HEK293T (cell line): ENCODE results near the gene HOXC4.

ENCODE experiments used
- CTCF ChIA-PET: fragments of 350-600 bp; formaldehyde crosslinking; extraction: SDS; loops from one replicate; lab custom pipeline; 2021; ENCODE audit warnings: antibody characterized with exemption, inconsistent platforms; lab: Yijun Ruan, JAX
- POLR2A ChIA-PET: fragments of 350-600 bp; formaldehyde crosslinking; extraction: SDS; loops from one replicate; lab custom pipeline; 2020; ENCODE audit warnings: antibody characterized with exemption, inconsistent platforms; lab: Yijun Ruan, JAX
- DNase-seq: peaks from one replicate; pipeline ENCODE4 v3.0.0; 2012; ENCODE audit warnings: mixed read lengths; ENCODE audit errors: extremely low spot score
- ARNT ChIP-seq: fragments of 450-650 bp; IDR thresholded peaks from 2 replicates; pipeline ENCODE4 v1.6.1; 2017; ENCODE audit warnings: mild to moderate bottlenecking
- BHLHE40 ChIP-seq: fragments of 450-650 bp; IDR thresholded peaks from 2 replicates; pipeline ENCODE4 v1.6.1; 2016; ENCODE audit warnings: mild to moderate bottlenecking, moderate library complexity, borderline replicate concordance
- CTBP1 ChIP-seq: fragments of 450-650 bp; IDR thresholded peaks from 2 replicates; pipeline ENCODE4 v1.6.1; 2016; ENCODE audit warnings: borderline replicate concordance
- ELF4 ChIP-seq: fragments of 450-650 bp; IDR thresholded peaks from 2 replicates; pipeline ENCODE4 v1.6.1; 2017; ENCODE audit warnings: antibody characterized with exemption
- FOXA1 ChIP-seq: fragments of 450-650 bp; IDR thresholded peaks from 2 replicates; pipeline ENCODE4 v1.6.1; 2016; ENCODE audit warnings: mild to moderate bottlenecking
- FOXK2 ChIP-seq: fragments of 450-650 bp; IDR thresholded peaks from 2 replicates; pipeline ENCODE4 v1.6.1; 2016; ENCODE audit warnings: mild to moderate bottlenecking
- FOXM1 ChIP-seq: fragments of 450-650 bp; IDR thresholded peaks from 2 replicates; pipeline ENCODE4 v1.6.1; 2017; ENCODE audit warnings: mild to moderate bottlenecking, borderline replicate concordance
- HDGF ChIP-seq: fragments of 450-650 bp; IDR thresholded peaks from 2 replicates; pipeline ENCODE4 v1.6.1; 2017; ENCODE audit warnings: antibody characterized with exemption, borderline replicate concordance
- L3MBTL2 ChIP-seq: fragments of 450-650 bp; conservative IDR thresholded peaks from 2 replicates; pipeline ENCODE4 v1.6.1; 2016; ENCODE audit warnings: mild to moderate bottlenecking
- LEF1 ChIP-seq: fragments of 450-650 bp; IDR thresholded peaks from 2 replicates; pipeline ENCODE4 v1.6.1; 2017; ENCODE audit warnings: mild to moderate bottlenecking, borderline replicate concordance
- NFRKB ChIP-seq: fragments of 450-650 bp; IDR thresholded peaks from 2 replicates; pipeline ENCODE4 v1.6.1; 2016; ENCODE audit warnings: mild to moderate bottlenecking, moderate library complexity
- PKNOX1 ChIP-seq: fragments of 450-650 bp; IDR thresholded peaks from 2 replicates; pipeline ENCODE4 v1.6.1; 2016
- SP1 ChIP-seq: fragments of 450-650 bp; IDR thresholded peaks from 2 replicates; pipeline ENCODE4 v1.6.1; 2017
- SUZ12 ChIP-seq: fragments of 450-650 bp; IDR thresholded peaks from 2 replicates; pipeline ENCODE4 v1.6.1; 2016; ENCODE audit warnings: mild to moderate bottlenecking
- TARDBP ChIP-seq: fragments of 450-650 bp; IDR thresholded peaks from 2 replicates; pipeline ENCODE4 v1.6.1; 2016
- ZNF384 ChIP-seq: fragments of 450-650 bp; IDR thresholded peaks from 2 replicates; pipeline ENCODE4 v1.6.1; 2016

Gene HOXC4

DNA sequence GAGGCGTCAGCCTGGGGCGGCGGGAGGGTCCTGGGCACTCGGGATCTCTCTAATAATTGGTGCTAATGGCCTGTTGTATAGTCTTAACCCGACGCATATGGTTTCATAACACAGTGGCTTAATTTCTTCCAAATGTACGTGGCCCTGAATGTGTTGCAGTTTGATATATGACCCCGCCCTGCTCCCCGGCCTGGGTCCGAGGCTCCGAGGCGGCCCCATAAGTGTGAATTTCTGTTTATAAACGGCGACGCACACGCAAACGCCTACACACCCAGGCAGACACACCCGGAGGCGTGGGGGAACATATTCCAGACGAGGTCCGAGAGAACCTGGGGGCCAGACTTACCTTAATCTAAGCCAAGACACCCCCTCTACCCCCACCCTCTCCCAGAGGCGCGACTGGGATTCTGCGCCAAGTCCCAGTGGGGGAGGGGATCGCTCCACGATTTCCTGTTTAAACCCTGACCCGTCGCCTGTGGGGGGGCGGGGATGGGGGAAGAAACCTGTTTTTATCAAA is 35.1 kb upstream of the HOXC4 start:
- no peak for TF ChIP-seq CTBP1
- TF ChIP-seq L3MBTL2 = peak; percentile 32; the same call in 1 of the 2 replicates
- TF ChIP-seq ARNT = no peak
- ChIA-PET CTCF (no interaction called here), POLR2A (interaction anchor here (1.4 to 2.9 kb wide), 2 partner anchors 8 to 341 kb away, joined by 3 to 26 read pairs; partner anchors contain the start of gene HOXC6)
- DNase-seq = no peak

DNA sequence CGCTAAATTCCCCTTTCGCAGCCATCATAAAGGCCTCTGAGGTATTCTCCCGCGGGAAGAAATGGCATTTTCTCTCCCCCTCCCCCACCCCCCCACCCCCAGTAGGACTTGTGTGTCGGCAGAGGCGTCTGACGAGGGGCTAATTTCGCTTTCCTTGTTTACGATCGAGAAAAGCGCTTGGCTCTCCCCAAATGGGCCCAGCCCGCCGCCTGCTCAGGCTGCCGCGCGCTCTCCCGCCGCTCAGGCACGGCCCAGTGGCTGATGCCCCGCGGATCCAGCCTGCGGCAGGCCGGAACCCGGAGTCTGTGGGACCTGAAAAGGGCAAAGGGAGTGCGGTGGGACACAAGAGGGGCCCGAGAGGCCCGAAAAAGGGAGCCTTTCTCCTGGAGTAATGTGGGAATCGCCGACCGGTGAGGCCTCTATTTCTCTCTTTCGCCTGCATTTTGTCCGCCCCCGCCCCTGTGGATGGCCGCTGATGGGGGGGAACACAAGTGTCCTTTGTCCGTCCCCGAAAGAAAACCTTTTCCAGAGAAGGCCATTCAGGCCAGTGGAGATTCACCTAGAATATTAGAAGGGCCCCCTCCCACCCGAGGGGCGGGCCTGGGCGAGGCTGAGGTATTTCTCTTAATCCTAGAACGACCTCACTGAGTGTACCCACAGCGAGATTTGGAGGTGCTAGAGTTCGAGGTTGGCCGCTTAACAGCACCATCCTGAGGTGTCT is 34.4 kb upstream of the HOXC4 start:
- ChIA-PET POLR2A (no interaction called here), CTCF (no interaction called here)
- DNase-seq = no peak
- no peak for TF ChIP-seq FOXA1
- no peak for TF ChIP-seq L3MBTL2
- no peak for TF ChIP-seq LEF1
- TF ChIP-seq TARDBP = no peak
- TF ChIP-seq FOXM1 = no peak
- no peak for TF ChIP-seq SUZ12
- no peak for TF ChIP-seq SP1

DNA sequence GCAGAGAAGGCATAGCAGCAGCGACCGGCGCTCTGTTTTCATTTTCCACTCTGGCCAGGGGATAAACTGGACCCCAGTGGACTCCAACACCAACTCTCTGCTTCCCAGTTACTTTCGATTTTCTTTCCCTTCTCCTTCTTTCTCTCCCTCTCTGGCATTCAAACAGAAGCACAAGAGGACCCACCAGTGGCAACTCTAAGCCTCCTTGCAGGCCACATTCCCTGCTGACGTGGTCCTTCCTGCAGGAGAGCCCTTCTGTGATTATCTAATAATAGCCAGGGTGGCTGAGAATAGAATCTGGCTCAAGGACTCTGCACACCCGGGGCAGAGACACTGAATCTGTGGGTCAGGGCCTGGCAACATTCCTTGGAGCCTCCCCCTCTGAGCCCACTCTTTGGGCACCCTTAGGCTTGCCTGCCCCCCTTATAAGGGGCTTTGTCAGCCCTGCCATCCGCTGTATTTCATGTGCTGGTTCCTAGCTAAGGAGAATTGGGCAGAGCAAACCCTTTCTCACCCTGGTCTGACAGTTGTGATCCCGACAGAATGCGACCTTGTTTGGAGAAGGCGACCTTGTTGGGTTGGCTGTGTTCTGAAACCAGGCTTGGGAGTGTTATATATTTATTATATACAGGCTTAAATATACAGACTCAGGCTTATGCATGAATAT is 33.6 kb upstream of the HOXC4 start:
- CTCF ChIA-PET = no interaction called here
- no peak for TF ChIP-seq ZNF384
- TF ChIP-seq HDGF = 0 out of 2 replicates have a peak, but pooled peaks have one; percentile 21
- POLR2A ChIA-PET = interaction anchor here (1.1 kb wide), 1 partner anchor 11 kb away, joined by 3 read pairs; the partner anchor contains the start of gene HOXC8
- no peak for DNase-seq

- TF ChIP-seq TARDBP = no peak
- TF ChIP-seq HDGF = no peak
- TF ChIP-seq ZNF384 = no peak
- no peak for TF ChIP-seq ELF4
- TF ChIP-seq NFRKB = no peak
- TF ChIP-seq FOXA1 = no peak
- TF ChIP-seq CTBP1 = no peak
- no peak for TF ChIP-seq L3MBTL2
- TF ChIP-seq PKNOX1 = no peak
- TF ChIP-seq FOXM1 = no peak
- no peak for TF ChIP-seq BHLHE40
- no peak for TF ChIP-seq ARNT
- TF ChIP-seq LEF1 = no peak
- no peak for TF ChIP-seq SUZ12
- TF ChIP-seq SP1 = no peak
- no peak for TF ChIP-seq FOXK2
- CTCF ChIA-PET = interaction anchor here (1.0 to 1.3 kb wide), 2 partner anchors 12 to 117 kb away, joined by 3 to 4 read pairs; partner anchors contain the start of gene HOXC5
- no peak for DNase-seq
- POLR2A ChIA-PET = interaction anchor here (1.1 to 1.4 kb wide), 2 partner anchors 12 to 32 kb away, joined by 3 read pairs; partner anchors contain the start of gene HOXC8
These were observed 32.8 kb upstream of the HOXC4 start for GRCh38 chr12:54020591-54021405.

- ChIA-PET POLR2A (interaction anchor here (1.3 to 1.4 kb wide), 2 partner anchors 21 to 31 kb away, joined by 3 read pairs; partner anchors contain the start of gene HOXC9), CTCF (interaction anchor here (1.0 to 1.3 kb wide), 4 partner anchors 9 to 117 kb away, joined by 3 to 4 read pairs (median 3); partner anchors contain the start of genes HOXC10 and HOXC5)
- TF ChIP-seq NFRKB = no peak
- TF ChIP-seq FOXA1 = no peak
- TF ChIP-seq BHLHE40 = no peak
- TF ChIP-seq TARDBP = no peak
- no peak for TF ChIP-seq LEF1
- TF ChIP-seq HDGF = no peak
- no peak for TF ChIP-seq SUZ12
- no peak for TF ChIP-seq FOXM1
- no peak for TF ChIP-seq ARNT
- no peak for TF ChIP-seq FOXK2
- no peak for TF ChIP-seq ELF4
- TF ChIP-seq L3MBTL2 = no peak
- no peak for DNase-seq
These were observed 32.1 kb upstream of the HOXC4 start for GRCh38 chr12:54021432-54022013.
